SIG-M5 treated with dmso at 0.1 percent for 504 hours (cell line): ENCODE results near the gene LCN1.
"Not testable (repeated sequence)": the region's sequence is repeated elsewhere in the genome, so short reads cannot be mapped to it uniquely, and the experiment has no call there.

Experiments used
- DNase-seq: peaks from one replicate; lab custom pipeline; 2025; ENCODE audit not compliant: unreplicated experiment; lab: John Stamatoyannopoulos, UW

Gene LCN1

DNA sequence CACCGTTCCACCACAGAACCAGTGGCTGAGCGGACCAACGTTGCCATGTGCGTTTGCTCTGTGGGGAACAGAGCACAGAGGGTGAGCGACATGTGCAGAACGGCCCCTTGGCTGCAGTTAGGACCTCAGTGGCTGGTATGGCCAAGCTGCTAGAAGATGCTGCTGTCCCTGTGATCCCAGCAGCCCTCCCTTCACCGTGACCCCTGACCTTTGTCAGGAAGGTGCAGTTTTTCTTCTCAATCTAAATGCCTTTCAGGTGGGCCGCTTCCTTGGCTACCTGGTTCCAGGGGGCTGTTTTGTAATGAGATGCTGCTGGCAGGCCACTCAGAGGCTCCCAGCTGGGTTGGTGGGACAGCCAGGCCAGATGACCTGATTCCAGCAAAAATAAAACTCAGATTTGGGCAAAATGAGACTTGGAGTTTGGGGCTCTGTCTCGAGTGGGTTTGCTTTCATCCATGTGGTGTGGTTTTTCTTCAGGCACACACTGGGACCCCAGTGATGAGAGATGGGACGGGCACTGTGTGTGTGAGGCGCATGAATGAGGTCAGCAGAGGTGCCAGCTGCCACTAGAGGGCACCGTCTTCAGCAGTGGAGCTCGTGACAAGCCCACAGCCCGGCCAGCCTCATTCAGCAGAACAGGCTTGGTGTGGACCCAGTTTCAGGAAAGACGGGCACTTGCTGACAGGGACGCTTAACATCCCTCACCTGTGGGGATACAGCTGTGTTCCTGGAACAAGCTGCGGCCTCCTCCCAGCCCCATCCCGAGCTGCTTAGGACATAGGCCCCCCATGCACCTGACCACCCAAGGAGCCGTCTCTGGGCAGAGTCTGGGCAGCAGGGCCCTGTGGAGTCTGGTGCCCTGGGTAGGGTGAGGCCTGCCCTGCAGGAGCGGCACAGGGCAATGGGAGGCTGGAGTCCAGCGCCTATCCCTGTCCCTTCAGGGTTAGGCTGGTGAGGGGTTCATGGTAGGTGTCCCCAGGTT, 16.7 kb upstream of the LCN1 start:
- DNase-seq = peak; percentile 37

DNA sequence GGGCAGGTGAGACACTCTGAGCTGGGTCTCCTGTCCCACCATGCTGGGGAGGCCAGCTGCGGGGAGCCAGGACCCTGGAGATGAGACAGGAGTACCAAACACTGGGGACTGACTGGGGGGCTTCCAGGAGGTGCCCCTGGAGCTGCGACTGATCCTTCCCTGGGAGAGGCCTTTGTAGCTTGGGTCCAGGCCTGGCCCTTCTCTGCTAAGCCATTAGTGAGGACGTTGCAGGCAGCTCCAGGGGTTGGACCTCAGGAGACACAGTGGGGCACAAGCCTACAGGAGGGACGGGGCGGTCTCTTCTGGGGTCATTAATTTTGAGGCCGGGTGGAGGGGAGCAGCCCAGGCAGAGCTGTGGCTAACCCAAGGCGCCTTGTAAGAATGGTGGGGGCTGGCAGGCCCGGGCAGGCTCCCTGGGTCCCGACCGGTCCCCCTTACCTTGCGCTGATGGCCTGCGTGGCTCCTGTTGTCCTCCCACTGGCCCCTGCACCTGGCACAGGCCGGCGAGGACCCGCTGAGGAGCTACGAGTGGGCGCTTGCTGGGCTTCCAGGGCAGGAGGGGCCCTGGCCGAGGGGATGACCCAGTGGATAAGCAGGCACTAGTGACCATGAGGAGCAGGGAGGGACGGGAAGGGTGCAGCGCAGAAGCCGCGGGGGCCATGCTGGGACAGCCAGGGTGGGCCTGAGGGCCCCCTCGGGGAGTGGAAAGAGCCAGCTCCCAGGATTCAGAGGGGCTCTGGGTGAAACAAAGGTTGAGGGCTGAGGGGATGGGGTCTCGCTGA, 15.6 kb upstream of the LCN1 start:
- no peak for DNase-seq

DNA sequence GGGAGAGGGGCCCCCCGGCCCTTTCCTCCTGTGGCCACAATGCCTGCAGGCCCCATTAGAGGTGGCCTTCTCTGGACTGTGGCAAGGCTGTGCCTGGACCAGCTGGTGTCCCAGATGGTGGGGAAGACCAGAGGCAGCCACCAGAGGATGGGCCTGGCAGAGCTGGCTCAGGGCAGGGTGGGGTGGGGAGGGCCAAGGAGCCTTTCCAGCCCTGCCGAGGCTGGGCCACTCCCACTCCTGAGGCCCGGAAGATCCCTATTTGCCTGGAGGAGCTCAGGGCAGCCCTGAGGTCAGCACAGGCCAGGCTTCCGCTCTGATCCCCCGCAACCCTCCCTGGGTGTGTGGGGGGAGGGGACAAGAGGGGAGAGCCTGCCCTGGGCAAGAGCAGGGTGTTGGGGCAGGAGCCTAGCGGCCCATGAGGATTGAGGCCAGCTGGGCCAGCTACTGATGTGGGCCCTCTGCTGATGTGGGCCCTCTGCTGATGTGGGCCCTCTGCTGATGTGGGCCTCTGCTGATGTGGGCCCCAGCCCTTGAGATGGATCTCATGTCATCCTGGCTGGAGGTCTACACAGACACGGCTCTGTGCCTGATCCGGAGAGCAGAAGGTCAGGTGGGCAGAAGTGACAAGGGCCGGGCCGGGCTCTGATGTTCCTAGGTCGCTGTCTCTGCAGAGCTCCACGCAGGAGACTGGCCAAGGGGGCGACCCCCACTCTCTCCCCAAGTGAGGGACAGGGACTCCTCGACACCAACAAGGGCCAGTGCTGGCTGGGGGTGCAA, 14.7 kb upstream of the LCN1 start:
- no peak for DNase-seq

DNA sequence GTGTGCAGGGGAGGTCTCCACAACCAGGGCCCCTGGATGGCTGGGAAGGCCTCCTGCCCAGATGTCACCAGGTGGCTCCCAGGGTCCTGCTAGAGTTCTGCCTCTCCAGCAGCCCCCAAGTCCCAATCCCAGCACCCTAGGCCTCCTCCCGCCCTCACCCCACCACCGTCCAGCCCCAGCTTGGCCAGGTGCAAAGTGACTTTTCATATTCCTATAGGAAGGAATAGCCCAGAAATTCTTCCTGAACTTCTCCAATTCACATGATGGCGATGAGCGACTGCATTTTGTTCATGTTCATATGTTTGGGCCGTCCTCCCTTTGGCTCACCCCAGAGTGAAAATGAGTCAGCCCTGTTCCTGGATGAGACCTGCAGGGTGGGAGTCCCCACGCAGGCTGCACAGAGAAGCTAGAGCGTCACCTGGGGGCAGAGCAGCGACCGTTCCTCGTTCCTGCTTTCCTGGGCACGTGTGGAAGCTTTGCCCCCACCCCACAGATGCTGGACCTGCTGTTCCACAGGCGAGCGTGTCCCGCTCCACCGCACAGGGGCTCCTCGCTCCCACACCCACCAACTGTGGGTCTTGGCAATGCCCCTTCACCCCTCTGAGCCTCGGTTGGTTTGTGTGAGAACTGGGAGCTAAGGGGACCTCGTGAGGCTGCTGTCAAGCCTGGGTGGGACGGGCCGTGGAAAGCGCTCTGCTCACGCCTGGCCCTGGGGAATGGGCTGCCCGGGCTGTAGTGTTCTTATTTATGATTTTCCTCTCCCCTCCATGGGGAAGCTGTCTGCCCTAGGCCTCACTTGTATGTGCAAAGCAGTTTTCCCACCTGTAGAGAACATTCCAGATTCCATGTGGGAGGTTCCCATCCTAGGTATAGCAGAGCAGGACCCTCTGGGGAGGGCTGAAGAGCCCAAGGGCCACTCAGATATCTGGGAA, 13.9 kb upstream of the LCN1 start:
- DNase-seq = no peak

DNA sequence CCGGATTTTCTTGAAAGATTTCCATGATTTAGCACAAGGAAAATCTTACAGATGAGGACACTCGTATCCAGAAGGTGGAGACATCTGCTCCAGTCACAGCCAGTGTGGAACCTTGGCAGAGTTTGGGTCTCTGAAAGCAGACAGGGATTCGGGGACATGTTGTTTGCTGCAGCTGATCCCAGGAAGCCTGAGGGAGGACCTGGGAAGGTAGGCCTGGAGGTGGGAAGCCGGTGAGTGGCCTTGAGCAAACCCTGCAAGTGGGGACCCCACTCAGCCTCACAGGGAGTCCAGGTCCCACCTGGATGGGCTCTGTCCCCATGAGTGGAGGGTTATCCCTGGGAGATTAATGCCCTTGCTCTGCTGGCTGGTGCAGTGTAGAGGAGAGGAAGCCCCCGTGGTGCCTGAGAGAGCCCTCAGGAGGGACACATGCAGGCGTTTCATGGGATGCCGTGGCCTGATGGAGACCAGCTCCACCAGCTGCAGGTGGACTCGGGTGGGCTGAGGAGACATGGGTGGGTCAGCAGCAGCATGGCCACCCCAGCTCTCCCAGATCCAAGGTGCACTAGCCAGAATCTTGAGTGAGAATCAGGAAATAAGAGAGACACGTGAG, 12.9 kb upstream of the LCN1 start:
- no peak for DNase-seq

DNA sequence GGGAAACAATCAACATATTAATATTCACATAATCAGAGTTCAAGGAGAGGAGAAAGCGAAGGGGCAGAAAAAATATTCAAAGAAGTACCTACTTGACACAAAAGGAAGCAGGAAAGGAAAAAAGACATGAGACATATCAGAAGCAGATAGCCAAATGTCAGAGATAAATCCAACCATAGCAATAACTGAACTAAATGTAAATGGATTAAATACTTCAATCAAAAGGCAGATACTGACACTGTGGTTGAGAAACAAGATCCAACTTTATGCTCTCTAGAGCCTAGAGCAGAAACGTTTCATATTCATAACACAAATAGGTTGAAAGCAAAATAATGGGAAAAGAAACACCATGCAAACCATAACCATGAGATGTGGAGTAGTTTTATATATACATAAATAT, 11.8 kb upstream of the LCN1 start:
- no peak for DNase-seq

DNA sequence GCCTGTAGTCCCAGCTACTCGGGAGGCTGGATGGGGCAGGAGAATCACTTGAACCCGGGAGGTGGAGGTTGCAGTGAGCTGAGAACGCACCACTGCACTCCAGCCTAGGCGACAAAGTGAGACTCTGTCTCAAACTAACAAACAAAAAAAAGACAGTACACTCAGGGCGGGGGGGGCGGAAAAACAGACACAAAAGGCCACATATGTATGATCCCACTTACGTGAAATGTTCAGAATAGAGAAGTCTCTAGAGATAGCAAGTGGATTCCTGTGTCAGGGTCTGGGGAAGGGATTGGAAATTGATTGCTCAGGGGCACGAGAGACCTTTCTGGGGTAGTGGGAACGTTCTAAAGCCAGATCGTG, 9.0 kb upstream of the LCN1 start:
- no peak for DNase-seq

DNA sequence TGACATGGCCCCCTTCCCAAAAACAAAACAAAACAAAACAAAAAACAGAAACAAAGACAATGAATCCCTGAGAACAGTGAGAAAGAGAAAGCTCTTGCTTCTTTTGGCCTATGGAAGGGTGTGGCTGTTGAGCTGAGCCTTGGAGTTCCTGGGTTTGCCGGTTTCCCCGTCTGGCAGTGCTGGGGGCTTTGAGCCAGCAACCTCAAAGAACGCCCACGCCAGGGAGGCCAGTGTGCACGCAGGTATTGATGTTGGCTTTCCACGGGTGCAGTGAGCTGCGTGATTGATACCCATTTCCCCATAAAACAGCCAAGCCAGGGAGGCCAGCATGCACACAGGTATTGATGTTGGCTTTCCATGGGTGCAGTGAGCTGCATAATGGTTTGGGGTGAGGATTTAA, 8.3 kb upstream of the LCN1 start:
- no peak for DNase-seq

DNA sequence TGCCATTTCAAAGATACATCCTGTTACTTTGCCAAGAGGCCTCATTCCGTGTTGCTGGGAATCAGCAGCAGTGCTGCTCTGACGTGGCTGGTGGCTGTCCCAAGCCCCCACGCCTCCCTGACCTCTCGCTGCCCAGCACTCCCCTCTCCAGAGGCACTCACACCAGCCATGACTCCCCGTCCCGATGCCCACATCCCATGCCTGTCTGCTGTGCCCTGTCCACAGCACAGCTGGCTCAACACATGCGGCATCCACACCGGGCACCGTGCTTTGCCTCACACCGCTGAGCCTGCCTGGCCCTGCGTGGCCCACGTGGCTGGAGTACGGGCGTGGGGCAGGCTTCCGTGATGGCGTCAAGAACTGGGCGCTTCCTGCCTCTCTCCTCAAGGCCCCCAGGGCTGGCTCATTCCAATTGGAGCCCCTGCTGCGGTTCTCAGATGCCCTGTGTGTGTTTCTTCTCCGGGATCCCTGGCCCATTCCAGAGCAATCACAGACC, 7.8 kb upstream of the LCN1 start:
- DNase-seq = no peak

DNA sequence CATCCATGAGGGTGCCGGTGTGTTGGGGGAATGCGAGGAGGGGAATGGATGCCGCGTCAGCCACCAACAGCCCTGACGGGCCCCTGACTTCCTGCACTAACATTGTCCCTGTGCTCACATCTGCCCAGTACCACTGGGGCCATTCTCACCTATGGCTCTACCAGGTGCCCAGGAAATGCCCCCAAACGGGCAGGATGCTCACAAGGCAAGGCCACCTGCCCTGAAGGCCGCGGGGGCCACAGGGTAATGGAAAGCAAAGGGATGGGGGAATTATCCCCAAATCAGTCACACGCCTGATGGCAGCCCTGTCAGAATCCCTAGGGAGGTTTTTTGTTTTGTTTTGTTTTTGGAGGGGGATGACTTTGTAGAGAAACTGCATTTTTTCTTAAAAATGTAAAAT, 7.3 kb upstream of the LCN1 start:
- DNase-seq = not testable (repeated sequence)

DNA sequence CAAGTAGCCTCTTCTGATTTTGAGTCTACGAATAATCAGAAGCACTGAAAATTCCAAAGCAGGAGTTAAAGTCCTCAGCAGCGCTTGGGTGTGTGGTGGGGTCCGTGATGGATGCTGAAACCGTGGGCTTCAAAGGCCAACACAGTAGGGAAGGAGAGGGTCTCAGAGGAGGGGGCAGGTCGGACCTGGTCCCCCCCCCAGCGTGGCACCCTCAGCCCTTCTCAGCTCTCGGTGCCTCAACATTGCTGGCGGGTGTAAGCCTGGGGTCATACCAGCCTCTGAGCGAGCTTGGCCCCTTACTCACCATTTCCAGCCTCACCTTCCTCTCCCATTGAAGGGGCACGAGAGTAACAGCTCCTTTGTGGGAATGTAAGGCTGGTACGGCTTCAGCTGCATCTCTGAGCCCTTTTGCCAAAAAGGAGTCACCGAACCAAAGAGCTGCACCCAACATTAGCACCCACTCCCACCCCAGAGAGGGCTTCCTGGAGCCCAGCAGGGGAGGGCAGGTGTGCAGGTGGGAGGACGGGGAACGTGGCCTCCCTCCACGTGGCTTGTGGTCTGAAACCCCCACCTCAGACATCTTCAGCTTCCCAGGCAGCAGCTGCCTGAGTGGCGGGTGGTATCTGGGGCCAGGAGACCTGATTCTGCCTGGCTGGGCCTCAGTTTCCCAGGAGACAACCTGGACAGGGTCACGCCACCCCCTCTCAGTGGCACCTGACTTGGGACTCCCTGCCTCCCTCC, 6.7 kb upstream of the LCN1 start:
- no peak for DNase-seq

DNA sequence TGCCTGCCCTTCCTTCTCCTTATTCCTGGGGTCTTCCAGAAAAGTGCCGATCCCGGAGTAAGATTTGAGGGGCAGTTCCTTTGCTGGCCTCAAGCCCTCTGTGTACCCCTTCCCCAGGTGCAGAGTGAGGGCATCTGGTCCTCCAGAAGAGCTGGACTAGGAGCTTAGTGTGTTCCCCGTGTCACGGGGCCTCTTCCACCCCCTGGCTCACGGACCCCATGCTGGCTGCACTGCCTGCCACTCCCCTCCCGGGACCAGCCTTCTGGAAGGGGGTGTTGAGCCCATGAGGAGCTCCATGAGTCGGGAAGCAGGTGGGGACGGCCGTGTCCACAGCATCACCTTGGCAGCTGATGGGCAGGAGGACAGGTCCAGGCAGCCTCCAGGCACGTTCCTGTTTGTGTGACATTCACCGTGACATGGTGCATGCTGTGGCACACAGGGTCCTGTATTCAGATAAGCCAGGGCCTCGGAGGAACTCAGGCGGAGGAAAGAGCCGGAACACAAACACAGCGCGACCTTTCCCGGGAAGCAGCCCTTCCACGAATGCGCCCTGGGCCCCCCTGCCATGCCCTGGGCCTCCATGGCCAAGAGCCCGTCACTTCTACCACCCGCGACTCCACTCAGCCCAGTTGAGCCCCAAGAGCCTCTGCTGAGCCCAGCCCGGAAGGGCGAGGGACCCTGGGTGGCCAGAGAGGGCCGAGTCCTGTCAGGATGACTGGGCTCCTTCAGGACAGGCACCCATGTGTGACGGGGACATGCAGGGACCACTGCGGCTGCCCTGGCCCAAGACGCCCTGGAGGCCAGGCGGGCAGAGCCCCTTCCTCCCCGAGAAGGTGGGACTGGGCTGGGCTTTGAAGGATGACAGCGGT, 5.9 kb upstream of the LCN1 start:
- no peak for DNase-seq

DNA sequence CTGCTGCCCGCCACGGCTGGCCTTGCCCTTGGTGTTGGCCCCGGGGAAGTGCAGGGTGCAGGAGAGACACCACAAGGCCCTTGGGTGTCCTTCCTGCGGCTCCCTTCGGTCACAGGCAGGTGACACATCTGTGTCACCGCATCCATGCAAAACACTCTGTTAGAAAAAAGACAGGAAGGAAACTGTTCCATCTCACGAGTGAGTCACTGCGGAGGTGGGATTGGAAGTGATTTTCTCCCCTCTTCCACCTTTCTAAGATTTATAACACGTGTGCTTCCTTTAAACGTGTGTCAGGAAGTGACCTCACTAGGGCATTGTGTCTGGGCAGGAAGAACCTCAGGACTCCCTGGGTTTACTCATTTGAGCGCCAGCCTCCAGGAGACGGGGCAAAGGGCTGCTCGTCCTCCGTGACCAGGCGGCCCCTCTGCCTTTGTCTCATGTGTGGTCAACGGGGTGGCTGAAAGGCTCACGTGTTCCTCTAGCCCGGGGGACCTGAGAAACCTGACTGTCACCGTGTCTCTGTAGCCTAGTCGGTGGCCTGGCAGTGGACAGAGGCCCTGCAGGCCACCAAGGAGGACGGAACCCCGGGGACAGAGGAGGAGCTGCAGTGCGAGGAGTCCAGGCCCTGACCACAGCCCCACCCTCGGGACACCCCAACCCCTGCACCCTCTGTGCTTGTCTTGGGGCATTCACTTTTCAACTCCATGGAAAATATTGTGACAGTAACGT, 4.9 kb upstream of the LCN1 start:
- DNase-seq = no peak

DNA sequence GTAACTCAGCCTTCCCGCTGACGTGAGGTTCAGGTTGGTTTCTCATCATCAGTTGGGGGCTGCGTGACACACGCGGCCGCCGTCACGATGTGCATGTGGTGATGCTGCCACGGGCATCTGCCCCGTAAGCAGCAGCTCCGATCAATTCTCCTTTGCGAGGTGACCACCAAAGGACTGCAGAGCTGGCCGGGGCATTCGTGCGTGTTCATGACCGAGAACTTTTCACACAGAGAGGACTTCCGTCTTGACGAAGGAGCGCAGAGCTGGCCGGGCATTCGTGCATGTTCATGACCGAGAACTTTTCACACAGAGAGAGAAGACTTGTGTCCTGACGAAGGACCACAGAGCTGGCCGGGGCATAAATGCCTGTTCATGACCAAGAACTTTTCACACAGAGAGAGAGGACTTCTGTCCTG, 3.8 kb upstream of the LCN1 start:
- no peak for DNase-seq

DNA sequence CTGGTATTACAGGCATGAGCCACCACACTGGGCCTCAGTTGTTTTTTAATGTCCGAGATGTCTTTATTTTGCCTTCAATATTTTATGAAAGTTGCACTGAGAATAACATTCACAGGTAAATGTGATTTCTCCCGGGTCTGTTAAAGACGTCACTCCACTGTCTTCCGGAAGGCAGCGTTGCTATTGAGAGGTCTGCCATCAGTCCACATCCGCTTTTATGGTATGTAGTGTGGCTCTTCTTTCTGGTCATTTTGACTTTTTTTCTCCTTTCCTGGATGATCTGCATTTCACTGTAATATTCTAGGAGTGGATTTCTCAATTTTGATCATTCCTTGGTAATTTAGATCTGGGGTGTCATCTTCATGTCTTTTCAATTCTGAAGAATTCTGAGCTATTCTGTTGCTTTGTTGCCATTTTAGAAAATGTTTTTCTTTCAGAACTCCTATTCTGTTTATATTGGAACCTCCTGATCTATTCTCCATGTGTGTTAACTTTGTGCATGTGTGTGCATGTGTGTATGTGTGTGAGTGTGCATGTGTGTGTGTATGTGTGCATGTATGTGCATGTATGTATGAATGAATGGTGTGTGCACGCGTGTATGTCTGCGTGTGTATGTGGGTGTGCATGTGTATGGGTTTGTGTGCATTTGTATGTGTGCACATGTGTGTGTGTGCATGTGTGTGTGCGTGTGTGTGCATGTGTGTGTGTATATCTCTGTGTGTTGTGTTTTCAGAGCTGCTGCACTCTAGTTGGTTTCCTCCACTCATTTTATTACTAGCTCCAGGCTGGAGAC, 1.9 kb upstream of the LCN1 start:
- DNase-seq = no peak

DNA sequence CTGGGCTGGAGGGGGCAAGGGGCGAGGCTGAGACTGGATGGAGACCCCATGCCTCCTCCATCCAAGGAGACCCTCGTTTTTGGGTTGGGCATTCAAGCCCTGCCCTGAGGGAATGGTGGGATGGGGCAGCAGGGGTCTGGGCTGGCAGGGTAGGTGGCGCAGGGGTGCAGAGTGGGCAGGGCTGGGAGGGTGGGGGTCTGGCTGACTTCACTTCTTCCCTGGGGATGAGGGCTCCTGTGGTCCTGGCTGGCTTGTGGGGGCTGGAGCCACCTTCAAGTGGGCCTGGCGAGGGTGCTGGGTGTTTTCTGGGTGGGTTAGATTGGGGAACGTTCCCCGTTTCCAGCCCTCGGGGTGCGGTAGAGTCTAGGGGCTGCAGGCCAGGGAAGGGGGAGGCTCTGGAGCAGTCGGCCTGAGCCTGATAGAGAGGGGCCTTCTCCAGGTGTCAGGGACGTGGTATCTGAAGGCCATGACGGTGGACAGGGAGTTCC, 412 bp downstream of the LCN1 start:
- no peak for DNase-seq
